ENCODE results near the gene MSANTD3. TPM values are rescaled to one million over a fixed set of nuclear protein-coding genes. Genes with fewer than 3 reads are reported as not detected.
"Not testable (repeated sequence)": the region's sequence is repeated elsewhere in the genome, so short reads cannot be mapped to it uniquely, and the experiment has no call there.

MSANTD3 gene
- total RNA-seq, 1 donor from 2014 or later: 30.7 TPM

- no peaks in the 10 kb centered on the region for H3K9me3 Mint-ChIP-seq (ENCODE audit: unreplicated experiment)
- no peaks in the 10 kb centered on the region for H3K27me3 Mint-ChIP-seq (ENCODE audit: unreplicated experiment)
- H3K4me3 Mint-ChIP-seq (ENCODE audit: unreplicated experiment): no peak overlapping the region
- H3K27ac Mint-ChIP-seq (ENCODE audit: unreplicated experiment): no peak overlapping the region
- DNase-seq (ENCODE audit: low spot score): no peak
- TF ChIP-seq CTCF (IDR thresholded peaks at IDR 0.05; ENCODE audit: unreplicated experiment): no peak
- H3K4me1 Mint-ChIP-seq (ENCODE audit: unreplicated experiment): peaks cover 3% of the 10 kb centered on the region
- peaks cover 4% of the 10 kb centered on the region for H3K36me3 Mint-ChIP-seq (ENCODE audit: low read depth, unreplicated experiment)
Observed at GRCh38 chr9:100409176-100409556, 17.8 kb upstream of the MSANTD3 start.

DNA sequence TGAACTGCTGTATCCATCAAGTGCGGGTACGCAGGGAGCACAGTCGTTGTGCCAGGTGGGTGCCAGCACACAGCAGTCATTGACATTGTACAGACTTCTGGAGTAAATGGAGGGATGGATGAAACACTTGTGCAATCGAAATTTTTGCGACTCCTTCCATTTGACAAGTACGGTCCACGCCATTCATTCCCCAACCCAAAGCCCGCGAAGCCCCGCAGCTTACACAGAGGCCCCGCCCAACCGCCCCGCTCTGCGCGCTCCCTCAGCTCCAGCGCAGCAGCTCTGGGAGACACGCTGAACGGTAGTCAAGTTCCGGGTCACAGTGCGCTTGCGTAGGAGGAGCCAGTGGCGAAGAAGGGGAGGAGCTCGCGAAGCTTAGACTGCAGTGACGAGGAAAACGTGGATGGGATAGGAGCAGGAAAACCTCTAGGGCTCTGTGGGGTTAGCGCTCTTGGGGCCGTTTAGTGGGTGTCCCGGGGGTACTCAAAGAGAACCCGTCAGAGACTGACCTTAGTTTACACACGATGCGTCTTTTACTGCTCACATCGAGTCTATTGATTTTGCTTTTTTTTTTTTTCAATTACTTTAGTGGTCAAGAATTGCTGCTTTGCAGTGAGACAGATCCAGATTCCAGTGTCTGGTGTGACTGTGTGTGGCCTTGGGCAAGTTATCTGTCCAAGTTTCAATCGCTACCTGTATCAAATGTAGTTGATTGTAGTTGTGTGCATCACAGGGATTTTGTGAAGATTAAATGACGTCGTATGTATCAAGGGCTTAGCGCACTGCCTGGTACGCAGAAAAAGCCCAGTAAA, 15.3 kb upstream of the MSANTD3 start:
- no peak for TF ChIP-seq CTCF (IDR thresholded peaks at IDR 0.05; ENCODE audit: unreplicated experiment)
- Mint-ChIP-seq H3K9me3 (ENCODE audit: unreplicated experiment) (no peaks in the 10 kb centered on the region), H3K27me3 (ENCODE audit: unreplicated experiment) (peaks cover 2% of the 10 kb centered on the region), H3K36me3 (ENCODE audit: low read depth, unreplicated experiment) (peaks cover 4% of the 10 kb centered on the region), H3K4me1 (ENCODE audit: unreplicated experiment) (peaks cover 3% of the 10 kb centered on the region), H3K4me3 (ENCODE audit: unreplicated experiment) (peak overlapping the region; percentile 84), H3K27ac (ENCODE audit: unreplicated experiment) (no peak overlapping the region)
- peak; percentile 66 for DNase-seq (ENCODE audit: low spot score)

- no peaks in the 10 kb centered on the region for H3K9me3 Mint-ChIP-seq (ENCODE audit: unreplicated experiment)
- no peak overlapping the region for H3K4me3 Mint-ChIP-seq (ENCODE audit: unreplicated experiment)
- peaks cover 3% of the 10 kb centered on the region for H3K4me1 Mint-ChIP-seq (ENCODE audit: unreplicated experiment)
- H3K36me3 Mint-ChIP-seq (ENCODE audit: low read depth, unreplicated experiment): peaks cover 4% of the 10 kb centered on the region
- no peak for TF ChIP-seq CTCF (IDR thresholded peaks at IDR 0.05; ENCODE audit: unreplicated experiment)
- no peak overlapping the region for H3K27ac Mint-ChIP-seq (ENCODE audit: unreplicated experiment)
- peaks cover 2% of the 10 kb centered on the region for H3K27me3 Mint-ChIP-seq (ENCODE audit: unreplicated experiment)
- no peak for DNase-seq (ENCODE audit: low spot score)
Observed at GRCh38 chr9:100413839-100414420, 13.0 kb upstream of the MSANTD3 start.

GRCh38 chr9:100417815-100418214, 9.1 kb upstream of the MSANTD3 start:
- no peaks in the 10 kb centered on the region for H3K9me3 Mint-ChIP-seq (ENCODE audit: unreplicated experiment)
- DNase-seq (ENCODE audit: low spot score): no peak
- TF ChIP-seq CTCF (IDR thresholded peaks at IDR 0.05; ENCODE audit: unreplicated experiment): no peak
- no peak overlapping the region for H3K27ac Mint-ChIP-seq (ENCODE audit: unreplicated experiment)
- no peaks in the 10 kb centered on the region for H3K4me1 Mint-ChIP-seq (ENCODE audit: unreplicated experiment)
- H3K27me3 Mint-ChIP-seq (ENCODE audit: unreplicated experiment): peaks cover 2% of the 10 kb centered on the region
- no peaks in the 10 kb centered on the region for H3K36me3 Mint-ChIP-seq (ENCODE audit: low read depth, unreplicated experiment)
- H3K4me3 Mint-ChIP-seq (ENCODE audit: unreplicated experiment): no peak overlapping the region

DNA sequence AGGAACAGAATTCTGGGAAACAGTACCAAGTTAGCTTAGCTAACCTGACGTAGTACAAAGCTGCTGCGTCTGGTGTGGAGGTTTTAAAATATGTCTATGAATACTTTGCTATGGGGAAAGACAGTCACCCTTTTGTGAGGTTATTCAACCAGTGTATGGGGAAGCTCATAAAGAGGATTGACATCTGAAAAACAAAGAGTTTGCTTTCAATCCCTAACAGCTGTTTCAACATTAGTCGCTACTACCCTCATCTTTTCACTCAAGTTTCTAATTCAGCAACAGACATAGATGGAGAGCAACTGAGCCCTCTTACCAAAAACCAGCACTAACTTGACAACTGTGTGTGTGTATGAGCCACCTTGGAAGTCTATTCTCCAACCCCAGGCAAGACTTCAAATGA, 7.8 kb upstream of the MSANTD3 start:
- H3K4me1 Mint-ChIP-seq (ENCODE audit: unreplicated experiment): no peaks in the 10 kb centered on the region
- no peak overlapping the region for H3K27ac Mint-ChIP-seq (ENCODE audit: unreplicated experiment)
- no peaks in the 10 kb centered on the region for H3K9me3 Mint-ChIP-seq (ENCODE audit: unreplicated experiment)
- DNase-seq (ENCODE audit: low spot score): no peak
- peaks cover 2% of the 10 kb centered on the region for H3K27me3 Mint-ChIP-seq (ENCODE audit: unreplicated experiment)
- no peak for TF ChIP-seq CTCF (IDR thresholded peaks at IDR 0.05; ENCODE audit: unreplicated experiment)
- H3K36me3 Mint-ChIP-seq (ENCODE audit: low read depth, unreplicated experiment): no peaks in the 10 kb centered on the region
- H3K4me3 Mint-ChIP-seq (ENCODE audit: unreplicated experiment): no peak overlapping the region

DNA sequence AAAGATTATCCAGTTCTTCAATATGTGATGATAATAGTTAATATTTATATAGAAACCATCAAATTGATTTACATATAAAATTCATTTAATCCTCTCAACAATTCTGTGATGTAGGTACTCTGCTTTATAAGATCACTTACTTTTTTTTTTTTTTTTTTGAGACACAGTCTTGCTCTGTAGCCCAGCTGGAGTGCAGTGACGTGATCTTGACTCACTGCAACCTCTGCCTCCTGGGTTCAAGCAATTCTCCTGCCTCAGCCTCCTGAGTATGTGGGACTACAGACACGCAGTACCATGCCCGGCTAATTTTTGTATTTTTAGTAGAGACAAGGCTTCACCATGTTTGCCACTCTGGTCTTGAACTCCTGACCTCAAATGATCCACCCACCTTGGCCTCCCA, 5.8 kb upstream of the MSANTD3 start:
- H3K27ac Mint-ChIP-seq (ENCODE audit: unreplicated experiment); H3K27me3 Mint-ChIP-seq (ENCODE audit: unreplicated experiment); H3K4me3 Mint-ChIP-seq (ENCODE audit: unreplicated experiment); H3K36me3 Mint-ChIP-seq (ENCODE audit: low read depth, unreplicated experiment); DNase-seq (ENCODE audit: low spot score); H3K9me3 Mint-ChIP-seq (ENCODE audit: unreplicated experiment); H3K4me1 Mint-ChIP-seq (ENCODE audit: unreplicated experiment): not testable (repeated sequence)
